GM12891 (cell line): ENCODE measurements around the gene C5orf15.
A peak's percentile ranks its signal among the peaks of the same experiment; 100 is the strongest.

Experiments used
- DNase-seq: peaks from one replicate; pipeline ENCODE4 v3.0.0; 2011; ENCODE audit warnings: low spot score; ENCODE audit not compliant: insufficient read length
- FAIRE-seq: peaks from 2 replicates; lab custom pipeline; 2011; peaks lifted over from hg19 to GRCh38; lab: Jason Lieb, UNC
- PAX5 ChIP-seq: IDR thresholded peaks from 2 replicates; pipeline ENCODE4 v1.6.1; 2011; ENCODE audit warnings: low read length, moderate library complexity, mild to moderate bottlenecking; ENCODE audit not compliant: insufficient read depth, severe bottlenecking
- POLR2A ChIP-seq: IDR thresholded peaks from 2 replicates; pipeline ENCODE4 v1.6.1; 2011; ENCODE audit warnings: low read depth, low read length, control low read depth
- POLR2AphosphoS5 ChIP-seq: IDR thresholded peaks from 2 replicates; pipeline ENCODE4 v1.6.1; 2011; ENCODE audit warnings: low read depth, low read length, control low read depth
- POU2F2 ChIP-seq: IDR thresholded peaks from 2 replicates; pipeline ENCODE4 v1.6.1; 2011; ENCODE audit warnings: low read depth, mild to moderate bottlenecking, control low read depth, low read length, moderate library complexity
- SPI1 ChIP-seq: IDR thresholded peaks from 2 replicates; pipeline ENCODE4 v1.6.1; 2011; ENCODE audit warnings: low read depth, low read length, control low read depth
- TAF1 ChIP-seq: IDR thresholded peaks from 2 replicates; pipeline ENCODE4 v1.6.1; 2011; ENCODE audit warnings: low read depth, low read length, control low read depth

C5orf15 gene

DNA sequence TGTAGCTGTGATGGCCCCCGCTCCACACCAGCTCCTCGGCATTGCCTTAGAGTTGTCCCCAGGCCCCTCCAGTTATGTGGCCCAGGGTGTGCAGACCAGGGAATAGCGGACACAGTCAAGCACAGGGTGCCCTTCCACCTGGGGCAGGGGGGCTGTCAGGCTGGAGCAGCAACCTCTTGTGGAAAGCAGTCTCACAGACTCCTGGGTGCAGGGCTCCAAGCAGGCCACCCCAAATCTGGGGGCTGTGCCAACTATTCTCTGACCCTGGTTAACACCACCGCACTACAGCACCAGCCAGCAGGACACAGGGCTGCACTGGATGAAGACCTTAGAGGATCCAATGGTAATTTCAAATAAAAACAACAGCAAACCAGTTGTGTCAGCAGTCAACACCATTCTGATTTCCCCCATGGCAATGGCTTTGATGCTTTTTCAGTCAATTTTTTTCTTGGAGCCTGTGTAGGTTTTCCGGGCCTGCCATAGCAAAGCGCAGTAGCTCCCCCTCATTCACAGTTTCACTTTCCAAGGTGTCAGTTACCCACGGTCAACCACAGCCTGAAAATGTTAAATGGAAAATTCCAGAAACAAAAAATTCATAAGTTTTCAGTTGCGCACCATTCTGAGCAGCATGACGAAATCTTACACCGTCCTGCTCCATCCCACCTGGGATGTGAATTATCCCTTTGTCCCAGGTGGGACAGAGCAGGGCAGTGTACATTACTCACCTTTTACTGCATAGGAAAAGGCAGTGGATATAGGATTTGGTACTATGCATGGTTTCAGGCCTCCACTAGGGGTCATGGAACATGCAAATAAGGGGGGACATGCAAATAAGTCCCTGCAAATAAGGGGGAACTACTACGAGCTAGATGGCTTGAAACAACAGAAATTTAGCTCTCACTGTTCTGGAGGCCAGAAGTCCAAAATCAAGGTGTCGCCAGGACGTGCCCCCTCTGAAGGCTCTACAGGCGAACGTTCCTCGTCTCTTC lies 49.0 kb downstream of the C5orf15 start:
- TF ChIP-seq TAF1 = no peak
- 0 out of 2 replicates have a peak, but pooled peaks have one; percentile 56 for TF ChIP-seq POU2F2
- FAIRE-seq = peak; percentile 38

GRCh38 chr5:133918731-133919130 lies 49.7 kb downstream of the C5orf15 start:
- FAIRE-seq (no peak), DNase-seq (no peak)
- TF ChIP-seq POLR2AphosphoS5 = no peak
- no peak for TF ChIP-seq PAX5
- no peak for TF ChIP-seq TAF1
- TF ChIP-seq SPI1 = no peak

More for the DNA sequence above, 49.0 kb downstream of the C5orf15 start:
- DNase-seq = no peak

- DNase-seq = no peak
- no peak for TF ChIP-seq PAX5
- no peak for TF ChIP-seq POLR2AphosphoS5
- TF ChIP-seq POU2F2 = no peak
- TF ChIP-seq TAF1 = no peak
- no peak for FAIRE-seq
Observed at GRCh38 chr5:133918316-133918715, 50.1 kb downstream of the C5orf15 start.

DNA sequence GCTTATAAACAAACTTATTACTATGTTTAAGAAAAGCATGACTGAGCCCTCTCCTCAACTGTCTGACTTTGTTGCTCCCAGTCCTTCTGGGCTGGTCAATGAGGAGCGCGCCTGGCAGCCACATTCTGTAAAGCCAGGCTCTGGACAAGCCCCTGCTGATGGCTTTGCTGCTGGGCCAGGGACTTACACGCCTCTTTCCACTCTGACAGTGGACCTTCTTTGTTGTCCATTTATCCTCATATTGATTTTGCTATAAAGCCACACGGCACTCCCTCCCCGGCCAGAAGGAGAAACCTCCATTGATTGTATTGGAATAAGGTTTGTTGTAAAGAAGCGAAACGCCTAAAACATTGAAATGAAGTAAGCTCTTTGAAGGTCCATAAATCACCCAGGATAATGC lies 50.6 kb downstream of the C5orf15 start:
- DNase-seq = no peak
- FAIRE-seq = no peak
- no peak for TF ChIP-seq SPI1
- no peak for TF ChIP-seq POLR2AphosphoS5
- TF ChIP-seq PAX5 = no peak
- TF ChIP-seq POLR2A = no peak

DNA sequence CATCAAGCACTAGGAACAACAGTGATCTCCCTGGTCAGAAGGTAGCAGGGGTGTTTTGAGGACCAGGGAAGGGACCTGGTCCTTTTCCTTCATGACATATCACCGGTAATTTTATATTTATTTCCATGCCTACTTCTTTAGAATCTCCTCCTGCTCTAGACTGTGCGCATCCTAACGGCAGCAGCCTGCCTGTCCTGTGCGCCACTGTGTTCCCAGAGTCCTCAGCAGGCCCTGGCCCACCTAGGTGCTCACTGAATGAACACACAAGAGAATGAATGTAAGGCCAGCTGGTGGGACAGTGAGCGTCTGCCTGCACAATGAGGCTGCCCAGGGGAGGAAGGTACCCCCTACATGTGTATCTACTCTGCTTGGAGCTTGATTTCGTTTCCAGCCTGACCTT lies 51.5 kb downstream of the C5orf15 start:
- TF ChIP-seq TAF1 (no peak), POLR2AphosphoS5 (no peak), PAX5 (no peak), SPI1 (no peak), POLR2A (no peak), POU2F2 (no peak)
- DNase-seq = no peak
- no peak for FAIRE-seq

- no peak for FAIRE-seq
- DNase-seq = no peak
- TF ChIP-seq POLR2AphosphoS5 (no peak), SPI1 (0 out of 2 replicates have a peak, but pooled peaks have one; percentile 5)
Observed at GRCh38 chr5:133916479-133916878, 51.9 kb downstream of the C5orf15 start.

DNA sequence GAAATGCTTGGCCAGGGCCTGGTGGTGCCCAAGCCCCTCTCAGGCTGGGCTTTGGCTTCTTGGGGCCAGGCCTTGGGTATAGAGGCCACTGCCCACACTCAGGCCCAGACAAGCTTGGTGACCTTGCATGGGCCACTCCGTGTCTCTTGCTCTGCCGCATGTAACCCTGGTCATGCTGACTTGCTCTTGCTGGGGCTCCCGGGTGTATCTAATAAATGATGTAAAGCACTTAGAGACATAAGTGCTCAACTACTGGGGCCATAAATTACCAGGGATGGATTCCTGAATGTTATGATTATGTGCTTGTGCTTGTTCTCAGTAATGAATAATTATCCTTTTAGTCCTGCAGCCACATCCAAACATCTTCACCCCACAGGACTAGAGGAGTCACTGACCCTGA lies 54.0 kb downstream of the C5orf15 start:
- TF ChIP-seq SPI1 = no peak
- no peak for TF ChIP-seq POU2F2
- TF ChIP-seq TAF1 = no peak
- no peak for TF ChIP-seq POLR2A
- no peak for TF ChIP-seq PAX5
- TF ChIP-seq POLR2AphosphoS5 = no peak
- FAIRE-seq = no peak
- DNase-seq = no peak

- no peak for TF ChIP-seq SPI1
- TF ChIP-seq POU2F2 = no peak
- TF ChIP-seq POLR2AphosphoS5 = no peak
- TF ChIP-seq TAF1 = no peak
- no peak for TF ChIP-seq POLR2A
- no peak for DNase-seq
- no peak for FAIRE-seq
Observed at GRCh38 chr5:133913413-133914155, 54.8 kb downstream of the C5orf15 start.

DNA sequence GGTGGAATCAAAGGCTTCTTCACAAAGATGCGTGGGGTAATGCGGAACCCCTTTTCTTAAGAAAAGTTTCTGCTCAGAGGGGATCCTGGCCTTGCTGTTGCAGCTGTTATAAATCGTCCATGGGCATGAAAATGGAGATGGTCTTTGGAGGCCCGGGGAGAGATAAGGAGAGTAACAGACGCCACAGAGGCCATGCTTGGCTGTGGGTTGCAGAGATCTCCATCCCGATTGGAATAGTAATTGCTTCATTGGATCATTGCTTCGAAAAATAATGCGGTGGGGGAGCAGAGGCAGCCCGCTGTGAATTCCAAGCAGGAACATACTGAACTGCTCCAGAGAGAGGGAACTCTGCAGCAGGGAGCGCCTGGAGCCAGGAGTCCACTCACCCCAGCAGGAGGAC lies 55.5 kb downstream of the C5orf15 start:
- TF ChIP-seq SPI1 = no peak
- no peak for TF ChIP-seq POU2F2
- TF ChIP-seq TAF1 = no peak
- TF ChIP-seq POLR2AphosphoS5 = no peak
- no peak for TF ChIP-seq POLR2A
- no peak for TF ChIP-seq PAX5
- FAIRE-seq (no peak), DNase-seq (no peak)
